HCT116 (cell line): ENCODE data around the gene DNM2.

Experiments
- EZH2 ChIP-seq: fragments of 200-600 bp; sonication (generic); IDR thresholded peaks from 2 replicates; pipeline ENCODE4 v1.6.1; 2017; ENCODE audit warnings: antibody characterized with exemption, mixed run types
- EZH2phosphoT487 ChIP-seq: fragments of 200-600 bp; IDR thresholded peaks from 2 replicates; pipeline ENCODE4 v1.6.1; 2018; ENCODE audit warnings: antibody characterized with exemption, borderline replicate concordance
- JUND ChIP-seq: IDR thresholded peaks from 2 replicates; pipeline ENCODE4 v1.6.1; 2012
- POLR2A ChIP-seq: IDR thresholded peaks from 2 replicates; pipeline ENCODE4 v1.7.0; 2011; ENCODE audit warnings: borderline replicate concordance; ENCODE audit not compliant: insufficient read depth, insufficient read length; ENCODE audit errors: extremely low read depth
- SP1 ChIP-seq: IDR thresholded peaks from 2 replicates; pipeline ENCODE4 v1.6.1; 2012; ENCODE audit warnings: low read depth
- SRF ChIP-seq: IDR thresholded peaks from 2 replicates; pipeline ENCODE4 v1.6.1; 2012; ENCODE audit warnings: low read depth
- YY1 ChIP-seq: IDR thresholded peaks from 2 replicates; pipeline ENCODE4 v1.6.1; 2011; ENCODE audit warnings: low read length, low read depth, moderate library complexity, mild to moderate bottlenecking; ENCODE audit not compliant: insufficient replicate concordance; ENCODE audit errors: extremely low read depth
- ZFX ChIP-seq: fragments of 450-650 bp; IDR thresholded peaks from 2 replicates; pipeline ENCODE4 v1.6.1; 2017
- ZNF274 ChIP-seq: fragments of 200-500 bp; sonication (Bioruptor generic); IDR thresholded peaks from 2 replicates; pipeline ENCODE4 v1.6.1; 2014; ENCODE audit warnings: mild to moderate bottlenecking, low read depth, low read length, inconsistent platforms
- TF ChIP-seq, protein P1 (sequence below), 3 experiments: fragments of 200-600 bp in 1 of 3; sonication (generic) in 1 of 3; IDR thresholded peaks in 2 of 3; conservative IDR thresholded peaks in 1 of 3; 2 replicates each; pipeline ENCODE4 v1.5.1; 2012 to 2017; ENCODE audit warnings: low read depth in 2 of 3, low read length in 2 of 3, antibody characterized with exemption in 1 of 3, borderline replicate concordance in 1 of 3, control low read depth in 1 of 3, mild to moderate bottlenecking in 1 of 3, mixed read lengths in 1 of 3, mixed run types in 1 of 3, moderate library complexity in 1 of 3; ENCODE audit not compliant: insufficient read depth in 1 of 3

DNA sequence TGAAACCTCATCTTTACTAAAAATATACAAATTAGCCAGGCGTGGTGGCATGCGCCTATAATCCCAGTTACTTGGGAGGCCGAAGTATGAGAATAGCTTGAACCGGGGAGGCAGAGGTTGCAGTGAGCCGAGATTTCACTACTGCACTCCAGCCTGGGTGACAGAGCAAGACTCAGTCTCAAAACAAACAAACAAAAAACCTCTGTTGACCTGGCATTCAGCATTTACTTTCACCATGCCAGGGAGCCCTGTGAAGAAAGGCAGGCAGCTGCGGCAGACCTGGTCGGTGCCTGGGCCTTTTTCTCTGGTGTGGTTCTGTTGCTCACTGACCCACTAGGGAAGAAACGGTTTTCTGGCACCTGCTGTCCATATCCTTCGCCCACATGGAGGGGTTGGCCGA lies 49.8 kb downstream of the DNM2 start:
- TF ChIP-seq ZNF274 (no peak), SRF (no peak), YY1 (no peak), ZFX (no peak), POLR2A (no peak), JUND (no peak), EZH2 (no peak), SP1 (no peak), EZH2phosphoT487 (no peak)
- TF ChIP-seq, protein P1, sequence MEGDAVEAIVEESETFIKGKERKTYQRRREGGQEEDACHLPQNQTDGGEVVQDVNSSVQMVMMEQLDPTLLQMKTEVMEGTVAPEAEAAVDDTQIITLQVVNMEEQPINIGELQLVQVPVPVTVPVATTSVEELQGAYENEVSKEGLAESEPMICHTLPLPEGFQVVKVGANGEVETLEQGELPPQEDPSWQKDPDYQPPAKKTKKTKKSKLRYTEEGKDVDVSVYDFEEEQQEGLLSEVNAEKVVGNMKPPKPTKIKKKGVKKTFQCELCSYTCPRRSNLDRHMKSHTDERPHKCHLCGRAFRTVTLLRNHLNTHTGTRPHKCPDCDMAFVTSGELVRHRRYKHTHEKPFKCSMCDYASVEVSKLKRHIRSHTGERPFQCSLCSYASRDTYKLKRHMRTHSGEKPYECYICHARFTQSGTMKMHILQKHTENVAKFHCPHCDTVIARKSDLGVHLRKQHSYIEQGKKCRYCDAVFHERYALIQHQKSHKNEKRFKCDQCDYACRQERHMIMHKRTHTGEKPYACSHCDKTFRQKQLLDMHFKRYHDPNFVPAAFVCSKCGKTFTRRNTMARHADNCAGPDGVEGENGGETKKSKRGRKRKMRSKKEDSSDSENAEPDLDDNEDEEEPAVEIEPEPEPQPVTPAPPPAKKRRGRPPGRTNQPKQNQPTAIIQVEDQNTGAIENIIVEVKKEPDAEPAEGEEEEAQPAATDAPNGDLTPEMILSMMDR (IDR thresholded peaks at IDR 0.05 in 2 of 3, conservative IDR thresholded peaks at IDR 0.05 in 1 of 3; ENCODE audit: borderline replicate concordance in 1 of 3, insufficient read depth in 1 of 3, low read depth in 2 of 3, low read length in 2 of 3), result no peak
